Stimulated activated CD8-positive, alpha-beta memory T cell treated with anti-CD3 and anti-CD28 coated beads, Interleukin-4, amount 100 ng/mL, for 1 hour (primary cell): ENCODE results near the gene FAM32A.

ENCODE experiments used
- DNase-seq, 2 donors: peaks; one replicate each; pipeline ENCODE4 v3.0.0-alpha.2; 2020; ENCODE audit warnings: low read depth in 2 of 2, low spot score in 1 of 2

Gene FAM32A

DNA sequence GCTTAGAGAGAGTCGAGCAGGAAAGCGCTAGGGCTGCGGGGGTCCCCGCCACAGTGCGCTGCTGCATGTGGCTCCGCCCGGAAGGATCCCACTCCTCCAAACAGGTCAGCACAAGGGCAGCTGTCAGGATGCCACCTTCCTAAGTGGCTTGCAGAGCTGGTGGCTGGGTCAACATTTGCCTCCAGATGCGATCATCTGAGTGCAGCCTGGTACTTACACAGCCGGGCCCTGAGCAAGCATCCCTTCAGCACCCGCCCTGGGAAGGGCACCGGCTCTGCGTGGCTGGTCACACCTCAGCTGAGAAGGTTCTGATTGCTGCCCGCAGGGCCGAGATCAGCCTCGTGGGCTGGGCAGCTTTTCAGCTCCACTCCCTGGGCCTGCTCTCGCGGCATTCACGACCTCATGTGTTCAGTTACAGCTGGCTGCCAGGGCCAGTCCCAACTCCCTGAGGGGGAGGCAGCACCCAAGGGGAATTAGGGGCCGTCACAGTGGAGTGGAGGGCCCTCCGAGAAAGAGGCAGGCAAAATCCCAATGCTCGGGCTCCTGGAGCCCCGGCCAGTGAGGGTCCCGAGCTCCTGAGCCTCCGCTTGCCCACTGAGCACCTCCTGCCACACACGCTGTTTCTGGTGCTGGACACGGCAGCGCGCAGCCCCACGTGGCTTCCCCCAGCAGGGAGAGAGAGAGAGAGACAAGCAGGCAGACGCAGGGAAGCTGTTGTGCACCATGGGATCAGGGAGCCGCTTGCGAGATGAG lies 39.3 kb downstream of the FAM32A start:
- no peak for DNase-seq

DNA sequence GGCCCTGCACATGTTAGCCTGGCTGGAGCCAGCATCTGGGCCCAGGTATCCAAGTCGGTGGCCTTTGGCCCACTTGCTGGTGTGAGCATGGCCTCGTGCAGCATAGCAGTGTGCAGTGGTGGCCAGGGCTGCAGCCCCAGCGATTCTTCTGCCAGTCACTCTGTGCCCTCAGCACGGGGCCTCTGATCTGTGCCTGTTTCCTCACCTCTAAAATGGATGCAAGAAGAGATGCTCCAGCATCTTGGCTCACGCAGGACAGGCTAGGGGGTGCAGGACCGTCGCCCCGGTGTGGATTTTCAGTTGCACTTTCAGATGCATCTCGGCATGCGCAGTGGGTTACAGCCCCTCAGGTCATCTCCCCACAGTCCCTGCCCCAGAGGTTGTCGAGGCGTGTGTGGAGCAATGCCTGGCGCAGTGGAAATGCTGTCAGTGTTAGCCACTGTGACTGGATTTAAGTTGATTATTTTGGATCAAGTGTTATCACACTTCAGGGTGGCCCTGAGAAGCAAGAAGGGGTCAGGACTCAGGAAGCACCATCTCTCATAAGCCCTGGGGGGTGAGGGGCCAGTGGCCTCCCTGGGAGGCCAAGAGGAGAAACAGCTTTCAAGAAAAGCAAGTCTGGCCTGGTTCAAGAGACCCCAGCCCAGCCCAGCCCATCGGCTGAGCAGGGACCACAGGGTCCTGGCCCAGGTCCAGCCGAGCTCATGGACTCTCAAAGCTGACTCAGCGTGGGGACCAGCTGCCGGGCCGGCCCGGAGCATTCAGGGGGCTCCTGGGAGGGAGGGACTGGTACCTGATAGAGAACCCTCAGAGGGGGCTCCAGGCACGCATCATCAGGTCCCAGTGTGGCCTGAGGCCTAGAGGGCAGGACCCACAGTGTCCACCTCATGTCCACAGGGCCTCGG lies 40.3 kb downstream of the FAM32A start:
- no peak for DNase-seq

DNA sequence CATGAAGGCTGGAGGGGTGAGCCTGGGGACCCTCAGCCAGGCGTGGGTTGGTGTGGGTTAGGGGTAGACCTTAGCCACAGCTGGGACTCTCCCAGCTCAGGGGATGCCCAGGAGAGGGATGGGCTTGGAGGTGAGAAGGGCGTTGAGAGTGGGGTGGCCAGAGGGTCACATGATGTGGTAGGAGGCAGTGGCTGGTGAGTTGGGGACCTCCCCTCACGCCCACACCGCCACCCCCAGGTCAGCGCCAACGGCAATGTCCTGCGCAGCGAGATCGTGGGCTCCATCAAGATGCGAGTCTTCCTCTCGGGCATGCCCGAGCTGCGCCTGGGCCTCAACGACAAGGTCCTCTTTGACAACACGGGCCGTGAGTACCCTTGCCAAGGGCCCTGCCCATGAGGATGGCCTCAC lies 41.0 kb downstream of the FAM32A start:
- no peak for DNase-seq

DNA sequence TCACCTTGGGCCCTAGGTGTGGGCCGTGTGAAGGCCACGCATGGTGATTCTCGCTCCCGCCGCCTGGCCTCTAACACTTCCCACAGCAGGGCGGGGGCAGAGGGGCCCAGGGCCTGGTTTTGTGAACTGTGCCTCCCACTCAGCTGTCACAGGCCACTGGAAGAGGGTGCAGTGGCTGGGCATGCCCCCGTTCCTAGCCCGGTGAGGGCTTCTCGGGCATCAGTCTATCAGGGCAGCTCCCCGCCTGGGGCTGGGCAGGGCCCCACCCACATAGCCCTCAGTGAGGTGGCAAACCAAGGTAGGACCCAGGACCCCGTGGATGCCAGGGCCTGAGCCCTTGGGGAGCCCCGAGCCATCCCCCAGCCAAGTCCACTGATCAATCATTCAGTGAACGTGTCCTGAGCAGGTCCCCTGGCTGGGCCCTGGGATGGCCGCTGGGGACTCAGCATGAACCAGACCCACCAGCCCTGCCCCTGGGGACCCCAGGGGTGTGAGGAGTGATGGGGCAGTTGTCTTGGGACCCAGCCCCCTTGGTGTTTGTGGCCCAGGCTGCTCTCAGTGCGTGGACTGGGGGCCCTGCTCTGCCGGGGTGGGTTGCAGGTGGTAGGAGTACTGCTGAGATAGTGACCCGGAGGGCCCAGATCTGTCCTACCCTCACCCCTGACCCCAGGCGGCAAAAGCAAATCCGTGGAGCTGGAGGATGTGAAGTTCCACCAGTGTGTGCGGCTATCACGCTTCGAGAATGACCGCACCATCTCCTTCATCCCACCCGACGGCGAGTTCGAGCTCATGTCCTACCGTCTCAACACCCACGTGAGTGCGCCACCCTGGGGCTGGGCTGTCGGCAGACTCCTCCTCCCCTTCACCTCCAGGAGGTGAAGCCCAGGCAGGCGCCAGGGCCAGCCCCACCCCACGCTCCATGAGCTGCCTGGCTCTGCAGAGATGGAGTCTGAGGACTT lies 41.9 kb downstream of the FAM32A start:
- DNase-seq: no peak

DNA sequence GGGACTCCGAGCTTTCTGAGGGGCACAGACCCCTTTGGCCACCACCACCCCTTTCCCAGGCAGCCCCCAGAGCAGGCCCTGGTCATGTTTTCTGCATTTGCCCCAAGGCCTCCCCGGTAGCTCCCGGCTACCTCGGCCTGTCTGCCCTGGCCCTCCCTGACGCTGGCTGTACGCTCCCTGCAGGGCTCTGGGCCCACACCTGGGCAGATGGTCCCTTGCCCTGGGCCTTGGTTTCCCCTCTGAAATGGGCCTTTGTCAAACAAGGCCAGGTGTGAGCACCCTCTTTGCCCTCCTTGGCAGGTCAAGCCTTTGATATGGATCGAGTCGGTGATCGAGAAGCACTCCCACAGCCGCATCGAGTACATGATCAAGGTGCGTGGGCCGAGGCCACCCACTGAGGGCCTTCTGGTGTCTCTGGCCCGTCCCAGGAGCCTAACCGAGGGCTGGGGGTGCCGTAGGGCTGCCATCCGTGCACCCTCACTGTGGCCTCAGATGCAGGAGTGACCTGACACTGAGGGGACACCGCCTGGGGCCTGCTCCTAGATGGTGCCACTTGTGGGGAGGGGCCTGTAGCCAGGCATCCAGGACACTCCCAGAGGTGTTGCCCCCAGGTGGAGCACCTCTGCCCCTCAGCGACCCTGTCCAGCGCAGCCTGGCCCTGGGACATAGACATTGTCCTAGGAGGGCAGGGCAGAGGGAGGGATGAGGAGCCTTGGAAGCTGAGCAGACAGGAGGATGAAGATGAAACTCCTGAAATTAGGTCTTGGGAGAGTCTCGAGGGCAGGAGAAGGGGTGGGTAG lies 42.8 kb downstream of the FAM32A start:
- no peak for DNase-seq

DNA sequence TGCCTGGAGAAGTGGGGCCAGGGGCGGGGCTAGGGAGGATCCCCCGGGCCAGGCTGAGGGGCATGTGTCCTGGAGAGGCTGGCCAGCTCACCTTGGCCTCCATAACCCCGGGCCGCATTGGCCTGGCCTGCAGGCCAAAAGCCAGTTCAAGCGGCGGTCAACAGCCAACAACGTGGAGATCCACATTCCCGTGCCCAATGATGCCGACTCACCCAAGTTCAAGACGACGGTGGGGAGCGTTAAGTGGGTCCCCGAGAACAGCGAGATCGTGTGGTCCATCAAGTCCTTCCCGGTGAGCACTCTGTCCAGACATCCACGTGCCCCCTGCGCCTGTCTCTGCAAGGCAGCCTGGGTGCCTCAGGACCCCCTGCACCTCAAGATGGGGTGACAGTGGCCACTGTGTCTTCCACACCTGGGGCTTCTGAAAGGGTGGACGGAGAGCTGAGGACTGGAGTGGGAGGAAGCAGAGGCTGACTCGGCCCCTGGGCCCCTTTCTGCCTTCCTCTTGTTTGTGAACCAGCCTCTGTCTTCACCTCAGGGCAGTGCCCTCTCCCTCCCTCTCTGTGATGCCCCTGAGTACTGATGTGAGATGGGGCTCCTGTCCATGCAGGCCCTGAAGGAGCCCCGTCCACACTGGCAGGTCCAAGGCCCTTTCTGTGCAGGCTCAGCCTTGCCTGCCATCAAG lies 43.6 kb downstream of the FAM32A start:
- no peak for DNase-seq

DNA sequence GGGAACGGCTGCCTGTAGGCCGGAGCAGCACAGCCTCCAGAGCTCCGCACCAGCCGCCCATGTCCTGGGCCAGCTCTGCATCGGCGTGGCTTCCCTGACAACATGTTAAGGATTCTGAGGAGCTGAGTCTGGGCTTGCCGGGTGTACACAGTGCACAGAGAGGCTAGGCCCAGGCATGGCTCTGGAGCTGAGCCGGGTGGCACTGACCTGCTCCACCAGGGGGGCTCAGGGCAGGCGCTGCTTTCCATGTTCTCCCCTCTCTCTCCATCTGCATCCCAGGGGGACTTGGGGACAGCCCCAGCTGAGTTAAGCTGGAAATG lies 44.1 kb downstream of the FAM32A start:
- DNase-seq: no peak

DNA sequence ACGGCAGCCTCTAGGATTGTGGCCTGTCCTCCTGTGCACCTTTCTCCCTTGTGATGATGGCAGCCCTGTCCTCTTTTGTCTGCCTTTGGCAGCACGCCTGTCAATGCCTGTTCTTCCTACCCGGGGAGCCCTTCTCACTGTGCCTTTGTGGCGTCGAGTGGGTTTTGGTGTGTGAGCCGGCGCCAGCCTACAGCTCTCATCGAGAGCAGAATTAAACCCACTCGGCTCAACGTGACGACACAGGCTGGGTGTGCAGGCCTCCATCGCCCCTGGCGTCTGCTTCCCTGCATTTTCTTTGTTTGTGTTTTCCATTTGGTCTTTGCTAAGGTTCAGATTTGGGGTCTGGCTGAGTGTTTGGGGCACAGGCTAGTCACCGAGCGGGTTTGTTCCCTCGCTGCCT lies 46.9 kb downstream of the FAM32A start:
- no peak for DNase-seq

DNA sequence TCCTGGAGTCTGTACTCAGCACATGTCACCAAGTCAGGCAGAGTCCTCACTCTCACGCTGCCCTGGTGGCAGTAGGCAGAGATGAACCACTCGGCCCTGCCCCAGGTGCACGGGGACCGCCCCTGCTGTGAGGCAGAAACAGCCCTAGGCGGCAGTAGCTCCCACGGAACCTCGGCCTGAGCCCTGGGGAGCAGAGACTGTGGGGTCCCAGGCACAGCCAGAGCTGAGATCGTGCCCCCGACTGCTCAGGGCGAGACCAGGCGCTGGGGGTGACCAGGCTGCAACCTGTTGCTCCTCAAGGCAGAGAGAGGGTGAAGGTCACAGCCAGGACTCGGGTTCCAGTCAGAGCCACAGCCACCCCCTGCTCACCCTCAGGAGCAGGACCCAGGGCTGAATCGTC lies 47.4 kb downstream of the FAM32A start:
- DNase-seq: no peak

DNA sequence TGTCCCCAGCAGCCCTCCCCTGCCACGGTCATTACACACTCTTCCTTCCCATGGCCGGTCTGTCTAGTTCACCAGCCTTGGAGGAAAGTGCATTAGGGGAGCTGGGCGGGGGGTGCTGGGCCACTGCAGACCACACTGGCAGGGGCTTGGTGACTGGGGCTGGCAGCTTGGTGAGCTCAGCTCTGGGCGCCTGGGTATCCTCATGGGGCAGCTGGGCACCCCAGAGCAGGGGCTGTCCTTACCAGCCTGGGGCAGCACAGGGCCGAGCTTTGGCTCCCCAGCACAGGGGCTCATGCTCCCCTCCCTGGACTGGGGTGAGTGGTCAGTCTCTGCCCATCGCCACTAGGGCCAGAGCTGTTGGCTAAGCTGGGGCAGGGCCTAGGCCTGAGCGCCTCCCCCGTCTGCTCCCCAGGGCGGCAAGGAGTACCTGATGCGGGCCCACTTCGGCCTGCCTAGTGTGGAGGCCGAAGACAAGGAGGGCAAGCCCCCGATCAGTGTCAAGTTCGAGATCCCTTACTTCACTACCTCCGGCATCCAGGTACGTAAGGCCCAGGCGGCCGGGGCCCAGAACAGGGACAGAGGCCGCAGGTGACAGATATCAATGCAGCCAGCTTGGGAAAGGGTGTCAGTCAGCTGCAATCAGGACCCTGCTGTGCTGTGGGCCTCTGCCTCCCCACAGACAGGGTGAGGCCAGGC lies 48.0 kb downstream of the FAM32A start:
- no peak for DNase-seq

DNA sequence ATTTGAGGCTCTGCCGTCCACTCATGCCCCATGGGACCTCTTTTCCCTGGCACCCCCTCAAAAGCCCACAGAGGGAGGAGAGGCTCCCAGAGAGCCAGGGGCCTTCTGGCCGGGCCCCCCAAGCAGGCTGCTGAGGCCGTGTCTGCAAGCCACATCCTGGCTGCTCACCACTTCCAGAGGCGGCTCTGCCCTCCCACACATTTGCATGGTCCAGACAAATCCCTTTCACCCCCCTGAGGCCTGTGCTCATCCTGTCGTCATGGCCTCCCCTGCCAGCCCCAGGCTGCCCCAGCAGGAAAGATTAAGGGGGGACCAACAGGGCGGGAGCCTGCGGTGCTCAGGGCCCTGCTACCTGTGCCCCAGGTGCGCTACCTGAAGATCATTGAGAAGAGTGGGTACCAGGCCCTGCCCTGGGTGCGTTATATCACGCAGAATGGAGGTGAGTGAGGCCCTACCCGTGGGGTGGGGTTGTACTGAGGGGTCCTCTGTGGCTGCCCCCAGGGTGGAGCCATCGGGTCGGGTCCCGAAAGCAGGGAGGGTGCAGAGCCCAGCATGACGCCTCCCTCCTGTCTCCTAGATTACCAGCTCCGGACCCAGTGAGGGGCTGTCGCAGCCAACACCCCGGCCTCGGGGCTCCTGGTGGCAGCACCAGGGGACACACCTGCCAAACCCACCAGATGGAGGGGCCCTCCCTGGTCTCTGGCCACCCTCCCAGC lies 48.8 kb downstream of the FAM32A start:
- no peak for DNase-seq

DNA sequence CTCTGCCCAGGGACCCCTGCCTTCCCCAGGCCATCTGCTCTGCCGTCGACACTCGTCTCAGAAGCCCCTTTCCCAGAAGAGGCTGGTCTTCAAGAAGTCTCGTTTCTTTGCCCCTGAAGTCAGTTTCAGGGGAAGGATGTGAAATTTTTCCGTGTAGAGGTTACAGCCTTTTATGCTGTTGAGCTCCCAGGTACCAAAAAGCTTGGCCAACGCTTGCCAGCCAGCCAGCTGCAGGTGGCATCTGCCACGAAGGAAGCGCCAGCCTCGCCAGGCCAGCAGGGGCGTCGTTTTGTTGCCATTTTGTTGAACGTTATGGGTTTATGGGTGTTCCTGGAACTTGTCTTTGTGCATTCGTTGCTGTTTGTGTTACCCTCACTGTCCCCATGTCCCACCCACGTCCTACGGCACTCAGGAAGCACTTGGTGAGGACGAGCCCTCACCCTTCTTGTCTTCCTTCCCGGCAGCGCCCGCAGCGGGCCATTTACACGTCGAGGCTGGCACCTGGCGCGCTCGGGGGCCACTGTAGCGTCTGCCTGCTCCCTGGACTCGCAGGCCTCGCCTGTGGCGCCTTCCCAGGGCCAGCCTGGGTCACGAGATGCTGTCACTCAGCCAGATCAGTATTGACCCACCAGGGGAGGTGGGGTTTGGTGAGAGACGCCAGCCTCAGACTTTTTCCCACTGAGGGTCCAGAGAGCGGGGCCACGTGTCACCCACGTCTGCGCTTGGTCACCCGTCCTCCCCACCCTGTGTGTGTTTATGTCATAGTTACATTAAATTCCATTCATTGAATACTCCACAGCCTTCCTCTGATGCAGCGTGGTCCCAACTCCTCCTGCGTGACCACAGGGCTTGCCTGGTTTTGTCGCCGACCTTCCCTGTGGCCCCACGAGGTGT lies 49.6 kb downstream of the FAM32A start:
- no peak for DNase-seq

DNA sequence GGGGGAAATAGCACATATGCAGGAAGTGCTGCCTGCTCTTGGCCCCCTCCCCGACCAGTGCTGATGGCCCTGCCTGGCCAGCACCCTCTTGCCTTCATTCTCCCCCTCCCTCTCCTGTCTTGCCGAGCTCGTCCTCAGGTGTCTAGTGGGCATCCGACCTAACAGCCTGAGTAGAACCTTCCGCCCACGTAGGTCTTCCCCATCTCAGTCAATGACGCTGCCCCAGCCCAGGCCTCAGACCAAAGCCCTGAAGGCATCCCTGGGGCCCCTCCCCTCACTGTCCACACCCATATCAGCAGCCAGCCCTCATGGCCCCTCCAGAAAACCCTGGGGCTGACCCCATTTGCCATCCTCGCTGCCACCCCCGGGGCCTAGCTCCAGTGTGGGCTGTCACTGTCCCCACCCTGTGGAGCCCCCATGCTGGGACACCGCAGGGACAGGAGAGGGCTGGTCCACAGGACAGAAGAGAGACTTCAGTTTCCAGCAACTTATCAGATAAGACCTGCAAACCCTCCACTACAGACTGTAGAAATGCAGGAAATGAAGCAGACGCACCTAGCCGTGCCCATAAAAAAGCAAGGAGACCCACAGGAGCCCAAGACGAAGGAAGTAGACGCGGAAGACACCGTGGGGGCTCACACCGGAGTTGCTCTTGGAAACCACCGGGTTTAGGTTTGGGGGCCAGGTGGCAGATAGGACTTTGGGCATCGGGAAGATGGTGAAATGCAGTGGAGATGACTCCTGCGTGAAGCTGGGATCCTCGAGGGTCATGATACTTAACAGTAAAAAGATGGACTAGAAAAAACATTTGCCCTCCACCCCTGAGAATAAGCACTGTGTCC lies 50.8 kb downstream of the FAM32A start:
- no peak for DNase-seq
